ENCODE measurements around the gene SLC2A10. TPM values are rescaled to one million over a fixed set of nuclear protein-coding genes. Genes with fewer than 3 reads are reported as not detected.

Gene SLC2A10
- total RNA-seq, 1 experiment from 2014 or later: 33.6 TPM

DNA sequence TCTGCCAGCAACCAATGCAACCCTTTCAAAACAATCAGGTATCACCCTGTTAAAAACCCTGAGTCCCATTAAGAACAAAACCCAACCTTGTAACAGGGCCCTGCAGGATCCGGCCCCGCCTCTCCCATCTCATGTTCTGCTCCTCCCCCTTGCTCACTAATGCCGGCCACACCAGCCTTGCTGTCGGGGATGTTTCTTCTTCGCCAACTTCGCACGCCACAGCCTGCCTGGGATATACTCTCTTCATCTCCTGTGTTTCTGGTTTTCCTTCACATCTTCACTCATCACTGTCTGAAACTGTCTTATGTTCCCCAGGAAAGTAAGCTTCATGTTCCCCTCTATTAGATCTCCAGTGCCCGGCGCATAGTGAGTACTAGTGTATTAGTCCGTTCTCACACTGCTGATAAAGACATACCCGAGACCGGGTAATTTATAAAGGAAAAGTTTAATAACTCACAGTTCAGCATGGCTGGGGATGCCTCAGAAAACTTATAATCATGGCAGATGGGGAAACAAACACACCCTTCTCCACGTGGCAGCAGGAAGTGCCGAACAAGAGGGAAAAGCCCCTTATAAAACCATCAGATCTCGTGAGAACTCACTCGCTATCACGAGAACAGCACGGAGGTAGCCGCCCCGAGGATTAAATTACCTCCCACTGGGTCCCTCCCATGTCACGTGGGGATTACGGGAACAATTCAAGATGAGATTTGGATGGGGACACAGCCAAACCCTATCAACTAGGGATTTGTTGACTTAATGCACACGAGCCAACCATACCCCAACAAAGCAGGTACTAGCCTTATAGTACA, 25.3 kb upstream of the SLC2A10 start:
- Histone ChIP-seq H3K27me3 (ENCODE audit: insufficient read depth, low read depth) (no peaks in the 10 kb centered on the region), H3F3A (ENCODE audit: insufficient read depth, low read depth) (peaks cover 18% of the 10 kb centered on the region; the same call in 1 of the 2 replicates), H3K27ac (peak overlapping the region; percentile 47), H3K9me3 (ENCODE audit: insufficient read depth, low read depth) (no peaks in the 10 kb centered on the region), H2AFZ (peak overlapping the region; percentile 77), H3K36me3 (ENCODE audit: low read depth) (peaks cover 12% of the 10 kb centered on the region; the same call in 1 of the 2 replicates), H3K4me1 (replicated peaks; ENCODE audit: insufficient read depth) (peaks cover 17% of the 10 kb centered on the region), H3K4me2 (peak overlapping the region; percentile 65), H4K20me1 (ENCODE audit: insufficient read depth) (peaks cover 19% of the 10 kb centered on the region), H3K4me3 (peak overlapping the region; percentile 47; the same call in 1 of the 2 replicates), H3K79me2 (ENCODE audit: low read depth) (peaks cover 52% of the 10 kb centered on the region), H3K9me2 (ENCODE audit: insufficient read depth) (no peaks in the 10 kb centered on the region)
- peak; percentile 72 for DNase-seq
- ChIA-PET POLR2A (ENCODE audit: unreplicated experiment) (no interaction called here), CTCF (no interaction called here)
- intact Hi-C loops (cut with micrococcal nuclease; ENCODE audit: unreplicated experiment): no loop called here
- BruUV-seq (replicated peaks): TSS peak; percentile 19
- no peak for TF ChIP-seq EZH2 (IDR thresholded peaks at IDR 0.05; ENCODE audit: low read depth)
- TF ChIP-seq, protein P1, sequence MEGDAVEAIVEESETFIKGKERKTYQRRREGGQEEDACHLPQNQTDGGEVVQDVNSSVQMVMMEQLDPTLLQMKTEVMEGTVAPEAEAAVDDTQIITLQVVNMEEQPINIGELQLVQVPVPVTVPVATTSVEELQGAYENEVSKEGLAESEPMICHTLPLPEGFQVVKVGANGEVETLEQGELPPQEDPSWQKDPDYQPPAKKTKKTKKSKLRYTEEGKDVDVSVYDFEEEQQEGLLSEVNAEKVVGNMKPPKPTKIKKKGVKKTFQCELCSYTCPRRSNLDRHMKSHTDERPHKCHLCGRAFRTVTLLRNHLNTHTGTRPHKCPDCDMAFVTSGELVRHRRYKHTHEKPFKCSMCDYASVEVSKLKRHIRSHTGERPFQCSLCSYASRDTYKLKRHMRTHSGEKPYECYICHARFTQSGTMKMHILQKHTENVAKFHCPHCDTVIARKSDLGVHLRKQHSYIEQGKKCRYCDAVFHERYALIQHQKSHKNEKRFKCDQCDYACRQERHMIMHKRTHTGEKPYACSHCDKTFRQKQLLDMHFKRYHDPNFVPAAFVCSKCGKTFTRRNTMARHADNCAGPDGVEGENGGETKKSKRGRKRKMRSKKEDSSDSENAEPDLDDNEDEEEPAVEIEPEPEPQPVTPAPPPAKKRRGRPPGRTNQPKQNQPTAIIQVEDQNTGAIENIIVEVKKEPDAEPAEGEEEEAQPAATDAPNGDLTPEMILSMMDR (conservative IDR thresholded peaks at IDR 0.05): no peak

DNA sequence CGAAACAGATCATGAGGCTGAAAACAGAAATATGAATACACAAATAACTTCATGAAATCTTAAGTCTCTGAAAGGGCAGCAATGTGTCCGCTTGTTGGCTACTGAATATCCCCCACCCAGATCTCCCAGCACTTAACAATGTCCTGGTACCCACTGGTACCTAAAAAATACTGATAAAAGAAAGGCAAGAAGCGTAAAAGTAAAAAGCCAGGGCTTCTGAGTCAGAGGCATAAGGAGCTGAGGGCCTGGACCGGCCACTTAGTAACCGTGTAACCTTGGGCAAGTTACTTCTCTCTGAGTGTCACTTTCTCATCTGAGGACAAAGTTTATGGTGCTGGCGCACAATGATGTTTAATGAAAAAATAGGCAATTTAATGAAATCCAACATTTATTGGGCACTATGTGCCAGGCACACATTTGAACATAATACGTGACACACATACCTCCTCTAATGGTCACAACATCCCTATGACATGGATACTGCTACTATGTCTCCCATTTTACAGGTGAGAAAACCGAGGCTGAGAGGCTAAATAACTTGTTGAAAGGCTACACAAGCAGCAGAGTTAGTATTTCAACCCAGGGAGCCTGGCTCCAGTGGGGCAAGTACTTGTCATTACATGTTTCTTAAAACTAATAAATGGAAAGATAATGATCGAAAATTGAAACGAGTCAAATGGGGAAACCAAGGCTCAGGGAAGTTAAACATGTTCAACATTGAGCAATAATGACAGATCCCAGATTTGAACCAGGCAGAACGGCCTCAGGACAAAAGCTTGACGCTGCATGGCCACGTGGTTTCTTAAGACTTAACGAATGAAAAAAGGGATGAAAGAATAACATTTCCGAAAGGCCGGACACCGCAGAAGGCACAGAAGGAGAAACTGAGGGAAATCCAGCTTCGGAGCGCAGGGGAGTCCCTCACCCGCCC, 21.0 kb upstream of the SLC2A10 start:
- Histone ChIP-seq H3K4me2 (peak overlapping the region; percentile 87), H3K36me3 (ENCODE audit: low read depth) (peaks cover 12% of the 10 kb centered on the region; the same call in 1 of the 2 replicates), H3K27ac (peak overlapping the region; percentile 76), H4K20me1 (ENCODE audit: insufficient read depth) (0 out of 2 replicates have a peak, but pooled peaks cover 3% of the 10 kb centered on the region), H3F3A (ENCODE audit: insufficient read depth, low read depth) (peaks cover 18% of the 10 kb centered on the region; the same call in 1 of the 2 replicates), H3K9me3 (ENCODE audit: insufficient read depth, low read depth) (no peaks in the 10 kb centered on the region), H3K4me3 (peak overlapping the region; percentile 79), H3K9me2 (ENCODE audit: insufficient read depth) (no peaks in the 10 kb centered on the region), H3K4me1 (replicated peaks; ENCODE audit: insufficient read depth) (peaks cover 26% of the 10 kb centered on the region), H2AFZ (peak overlapping the region; percentile 75), H3K79me2 (ENCODE audit: low read depth) (peaks cover 46% of the 10 kb centered on the region), H3K27me3 (ENCODE audit: insufficient read depth, low read depth) (no peaks in the 10 kb centered on the region)
- intact Hi-C loops (cut with micrococcal nuclease; ENCODE audit: unreplicated experiment): no loop called here
- no TSS peak for BruUV-seq (replicated peaks)
- CTCF ChIA-PET: interaction anchor here (0.6 kb wide), 1 partner anchor 67 kb away, joined by 3 read pairs; no protein-coding TSS in a partner anchor
- no peak for TF ChIP-seq EZH2 (IDR thresholded peaks at IDR 0.05; ENCODE audit: low read depth)
- TF ChIP-seq, protein P1 (conservative IDR thresholded peaks at IDR 0.05): no peak
- DNase-seq: no peak
- POLR2A ChIA-PET (ENCODE audit: unreplicated experiment): no interaction called here

Data from PC-9 (cell line).